Neuronal stem cell (in vitro differentiated cells): ENCODE results near the gene AIM2.
A peak's percentile ranks its signal among the peaks of the same experiment; 100 is the strongest.

Source experiments
- DNase-seq: peaks from one replicate; pipeline ENCODE4 v3.0.0-alpha.2; 2013; ENCODE audit warnings: low spot score
- H2AFZ ChIP-seq: one replicate; pipeline ENCODE4 v1.6.1; 2013; ENCODE audit warnings: mild to moderate bottlenecking, low read length, inconsistent platforms
- H2AK5ac ChIP-seq: 2 replicates; pipeline ENCODE4 v1.6.1; 2013; ENCODE audit warnings: low read depth, mild to moderate bottlenecking, inconsistent platforms, low read length, moderate library complexity, mixed read lengths
- H2BK120ac ChIP-seq: 2 replicates; pipeline ENCODE4 v1.6.1; 2013; ENCODE audit warnings: low read depth, mild to moderate bottlenecking, inconsistent platforms, low read length, moderate library complexity, mixed read lengths
- H2BK12ac ChIP-seq: one replicate; pipeline ENCODE4 v1.6.1; 2013; ENCODE audit warnings: low read length, inconsistent platforms
- H2BK15ac ChIP-seq: 2 replicates; pipeline ENCODE4 v1.6.1; 2013; ENCODE audit warnings: mild to moderate bottlenecking, low read length, inconsistent platforms, mixed read lengths
- H2BK5ac ChIP-seq: one replicate; pipeline ENCODE4 v1.6.1; 2013; ENCODE audit warnings: inconsistent platforms, mild to moderate bottlenecking, low read length, moderate library complexity
- H3K14ac ChIP-seq: one replicate; pipeline ENCODE4 v1.6.1; 2013; ENCODE audit warnings: low read length, inconsistent platforms
- H3K18ac ChIP-seq: 2 replicates; pipeline ENCODE4 v1.6.1; 2013; ENCODE audit warnings: low read length, inconsistent platforms
- H3K23ac ChIP-seq: 2 replicates; pipeline ENCODE4 v1.6.1; 2013; ENCODE audit warnings: low read depth, mild to moderate bottlenecking, mixed read lengths, low read length, inconsistent platforms; ENCODE audit not compliant: poor library complexity
- H3K27ac ChIP-seq: replicated peaks from 3 replicates; pipeline ENCODE4 v1.5.1; 2013; ENCODE audit warnings: low read length, inconsistent platforms
- H3K27me3 ChIP-seq, 3 experiments: 2 replicates each; pipeline ENCODE4 v1.6.1; 2013; ENCODE audit warnings: low read length in 3 of 3, mild to moderate bottlenecking in 2 of 3, inconsistent platforms in 1 of 3, low read depth in 1 of 3, mixed read lengths in 1 of 3, moderate library complexity in 1 of 3; ENCODE audit not compliant: control insufficient read depth in 3 of 3, insufficient read depth in 3 of 3
- H3K36me3 ChIP-seq, 2 donors: replicated peaks in 1 of 2; 2 replicates each; pipeline ENCODE4 v1.6.1; 2013; ENCODE audit warnings: low read length in 2 of 2; ENCODE audit not compliant: control insufficient read depth in 2 of 2, insufficient read depth in 2 of 2
- H3K4ac ChIP-seq: 2 replicates; pipeline ENCODE4 v1.6.1; 2013; ENCODE audit warnings: inconsistent platforms, mild to moderate bottlenecking, low read length, moderate library complexity
- H3K4me1 ChIP-seq, 2 donors: 1 replicate in 1 of 2; 2 replicates in 1 of 2; pipeline ENCODE4 v1.6.1; 2013; ENCODE audit warnings: low read length in 2 of 2, low read depth in 1 of 2; ENCODE audit not compliant: control insufficient read depth in 2 of 2, insufficient read depth in 1 of 2
- H3K4me2 ChIP-seq: one replicate; pipeline ENCODE4 v1.6.1; 2013; ENCODE audit warnings: mild to moderate bottlenecking, low read length, inconsistent platforms; ENCODE audit not compliant: insufficient read depth, poor library complexity, severe bottlenecking
- H3K4me3 ChIP-seq, 2 donors: 2 replicates each; pipeline ENCODE4 v1.5.1; 2013; ENCODE audit warnings: low read length in 2 of 2, mild to moderate bottlenecking in 2 of 2, inconsistent platforms in 1 of 2, moderate library complexity in 1 of 2
- H3K79me1 ChIP-seq: one replicate; pipeline ENCODE4 v1.6.1; 2013; ENCODE audit warnings: low read depth, mild to moderate bottlenecking, inconsistent platforms, low read length, moderate library complexity
- H3K9ac ChIP-seq: one replicate; pipeline ENCODE4 v1.6.1; 2013; ENCODE audit warnings: mild to moderate bottlenecking, low read depth, low read length, inconsistent platforms; ENCODE audit not compliant: poor library complexity
- H3K9me3 ChIP-seq, 2 donors: replicated peaks in 1 of 2; 2 replicates each; pipeline versions ENCODE3 to v1.6.1; 2013; ENCODE audit warnings: low read length in 2 of 2, mild to moderate bottlenecking in 2 of 2, inconsistent platforms in 1 of 2, low read depth in 1 of 2, mixed read lengths in 1 of 2, moderate library complexity in 1 of 2; ENCODE audit not compliant: control insufficient read depth in 2 of 2, insufficient read depth in 1 of 2
- H4K8ac ChIP-seq: one replicate; pipeline ENCODE4 v1.6.1; 2013; ENCODE audit warnings: low read depth, mild to moderate bottlenecking, inconsistent platforms, low read length, moderate library complexity
- H4K91ac ChIP-seq: one replicate; pipeline ENCODE4 v1.6.1; 2013; ENCODE audit warnings: low read length, low read depth, mild to moderate bottlenecking, inconsistent platforms; ENCODE audit not compliant: poor library complexity
- WGBS, 2 donors: extraction: QIAGEN DNeasy Blood & Tissue Kit; methylation state at CpG; one replicate each; pipeline ENCODE4 v1.1.7; 2013; ENCODE audit warnings: missing lambda C conversion rate in 2 of 2, mixed read lengths in 1 of 2; ENCODE audit not compliant: insufficient read length in 2 of 2, insufficient replicate concordance in 1 of 2; ENCODE audit errors: extremely low coverage in 2 of 2; 5-methylcytosine and 5-hydroxymethylcytosine counted together

Gene AIM2

DNA sequence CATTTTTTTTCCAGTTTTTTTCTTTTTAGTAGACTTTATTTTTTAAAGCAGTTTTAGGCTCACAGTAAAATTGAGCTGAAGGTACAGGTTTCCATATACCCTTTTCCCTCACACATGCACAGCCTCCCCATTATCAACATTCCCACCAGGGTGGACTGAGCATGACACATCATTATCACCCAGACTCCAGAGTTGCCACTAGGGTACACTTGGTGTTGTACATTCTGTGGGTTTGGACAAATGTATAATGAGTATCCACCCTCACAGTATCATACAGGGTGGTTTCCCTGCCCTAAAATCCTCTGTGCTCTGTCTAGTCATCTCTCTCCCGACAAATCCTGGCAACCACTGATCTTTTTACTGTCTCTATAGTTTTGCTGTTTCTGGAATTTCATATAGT, 3.0 kb upstream of the AIM2 start:
- H3K4ac ChIP-seq, result no peak overlapping the region
- no peaks in the 10 kb centered on the region for H3K9me3 ChIP-seq
- no peak overlapping the region for H3K9ac ChIP-seq
- WGBS, 2 donors, result no CpG with 5 or more reads among the region's 1 CpG
- H3K27ac ChIP-seq, result no peak overlapping the region
- no peaks in the 10 kb centered on the region for H3K36me3 ChIP-seq
- H4K8ac ChIP-seq, result no peak overlapping the region
- H4K91ac ChIP-seq, result no peak overlapping the region
- no peaks in the 10 kb centered on the region for H3K79me1 ChIP-seq
- no peaks in the 10 kb centered on the region for H3K27me3 ChIP-seq
- H3K4me2 ChIP-seq, result no peak overlapping the region
- H3K14ac ChIP-seq, result no peak overlapping the region
- H3K23ac ChIP-seq, result no peak overlapping the region
- H2BK12ac ChIP-seq, result no peak overlapping the region
- H2BK120ac ChIP-seq, result no peak overlapping the region
- no peak overlapping the region for H2BK15ac ChIP-seq
- no peaks in the 10 kb centered on the region for H3K4me1 ChIP-seq
- H2AK5ac ChIP-seq, result no peak overlapping the region
- H3K18ac ChIP-seq, result no peak overlapping the region
- no peak overlapping the region for H2BK5ac ChIP-seq
- no peak overlapping the region for H3K4me3 ChIP-seq
- no peak overlapping the region for H2AFZ ChIP-seq
- no peak for DNase-seq

DNA sequence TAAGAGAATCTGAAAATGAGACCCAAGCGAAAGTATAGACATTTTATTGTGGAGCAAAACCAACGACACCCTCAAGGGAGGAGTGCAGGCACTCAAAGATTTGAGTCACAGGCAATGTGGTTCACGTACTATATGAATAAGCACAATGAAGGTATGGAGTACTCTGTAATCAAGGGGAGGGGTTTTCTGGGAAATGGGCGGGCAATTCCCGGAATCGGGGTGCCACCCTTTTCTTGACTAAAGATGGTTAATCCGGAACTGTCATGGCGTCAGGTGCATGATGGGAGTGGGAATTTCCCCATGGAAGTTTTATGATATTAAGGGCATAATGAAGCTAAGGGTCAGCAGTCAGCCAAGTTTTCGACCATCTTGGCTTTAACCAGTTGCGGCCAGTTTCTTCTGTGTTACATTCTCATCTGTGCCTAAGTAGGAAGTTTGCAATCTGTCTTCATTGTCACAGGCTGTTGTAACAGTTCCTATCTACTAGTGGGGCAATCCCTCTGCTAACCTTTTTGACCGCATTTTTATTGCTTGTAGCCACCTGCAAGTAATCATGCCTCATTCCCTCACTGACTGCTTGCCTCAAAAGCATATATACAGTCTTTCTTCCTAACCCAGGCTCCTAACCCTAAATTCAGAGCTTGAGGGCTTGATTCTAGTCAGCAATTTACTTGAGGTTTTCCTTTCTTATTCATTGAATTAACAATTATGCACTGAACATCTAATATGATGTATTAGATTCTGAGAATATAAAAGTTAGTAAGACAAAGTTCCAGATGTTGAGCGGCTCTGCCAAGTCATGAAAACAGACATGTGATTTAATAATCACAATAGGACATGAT, 775 bp upstream of the AIM2 start:
- Histone ChIP-seq H2AFZ (peak overlapping the region; percentile 24), H2BK120ac (no peak overlapping the region), H3K4me3 (no peak overlapping the region), H3K27me3 (no peaks in the 10 kb centered on the region), H3K27ac (no peak overlapping the region), H3K4me2 (no peak overlapping the region), H3K18ac (no peak overlapping the region), H4K8ac (no peak overlapping the region), H2AK5ac (no peak overlapping the region), H3K79me1 (no peaks in the 10 kb centered on the region), H2BK5ac (no peak overlapping the region), H3K9me3 (no peaks in the 10 kb centered on the region), H2BK15ac (no peak overlapping the region), H2BK12ac (no peak overlapping the region), H3K23ac (no peak overlapping the region), H3K36me3 (no peaks in the 10 kb centered on the region), H3K4ac (no peak overlapping the region), H3K9ac (no peak overlapping the region), H3K14ac (no peak overlapping the region), H3K4me1 (no peaks in the 10 kb centered on the region), H4K91ac (no peak overlapping the region)
- WGBS, 2 donors, result no CpG with 5 or more reads among the region's 12 CpGs
- DNase-seq, result no peak

DNA sequence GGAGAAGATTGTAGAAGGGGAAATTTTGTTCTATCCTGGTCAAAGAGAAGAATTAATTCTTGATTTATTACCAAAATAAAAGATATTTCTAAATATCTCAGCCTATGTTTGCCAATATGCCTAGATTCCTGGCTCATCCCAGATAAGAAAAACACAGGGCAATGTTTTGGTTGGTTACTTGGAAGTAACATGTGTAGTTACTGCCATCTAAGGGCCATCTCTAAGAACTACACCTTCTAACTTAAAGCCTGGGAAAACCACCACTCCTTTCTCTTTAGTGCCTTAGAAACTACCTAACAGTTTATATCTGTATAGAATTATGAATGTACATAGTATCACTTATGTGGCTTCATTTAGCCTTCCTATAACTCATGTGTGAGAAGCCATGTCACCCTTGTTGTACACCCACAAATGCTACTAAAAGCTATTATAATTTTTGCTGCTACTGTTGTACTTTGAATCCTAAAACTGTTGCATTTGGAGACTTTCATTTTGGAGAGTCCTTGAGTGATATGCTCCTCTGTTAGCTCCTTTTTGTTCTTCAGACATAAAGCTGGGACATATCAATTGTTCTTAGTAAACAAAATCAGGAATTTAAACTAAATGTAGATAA, 4.5 kb downstream of the AIM2 start:
- no peak overlapping the region for H4K8ac ChIP-seq

DNA sequence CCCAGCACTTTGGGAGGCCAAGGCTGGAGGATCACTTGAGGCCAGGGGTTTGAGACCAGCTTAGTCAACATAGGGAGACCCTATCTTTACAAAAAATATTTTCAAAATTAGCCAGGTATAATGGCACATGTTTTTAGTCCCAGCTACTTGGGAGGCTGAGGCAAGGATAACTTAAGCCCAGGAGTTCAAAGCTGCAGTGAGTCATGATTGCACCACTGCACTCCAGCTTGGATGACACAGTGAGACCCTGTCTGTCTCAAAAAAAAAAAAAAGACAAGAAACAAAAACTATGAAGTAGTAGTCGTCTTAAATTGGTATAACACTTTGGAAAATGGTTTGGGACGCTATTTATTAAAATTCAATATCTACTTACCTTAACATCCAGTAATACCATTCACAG, 7.7 kb downstream of the AIM2 start:
- Histone ChIP-seq H2AFZ (no peak overlapping the region), H2BK120ac (no peak overlapping the region), H2BK12ac (no peak overlapping the region), H3K23ac (no peak overlapping the region), H3K9ac (no peak overlapping the region), H3K9me3 (no peaks in the 10 kb centered on the region), H3K14ac (no peak overlapping the region), H3K18ac (no peak overlapping the region), H4K91ac (no peak overlapping the region), H3K4me1 (peaks cover 1 to 2% of the 10 kb centered on the region in 2 donors), H3K27ac (no peak overlapping the region), H3K4me2 (no peak overlapping the region), H3K4ac (no peak overlapping the region), H4K8ac (no peak overlapping the region), H2AK5ac (no peak overlapping the region), H3K36me3 (no peaks in the 10 kb centered on the region), H3K4me3 (no peak overlapping the region), H3K27me3 (no peaks in the 10 kb centered on the region), H3K79me1 (no peaks in the 10 kb centered on the region), H2BK5ac (no peak overlapping the region), H2BK15ac (no peak overlapping the region)
- DNase-seq, result no peak
- no CpG with 5 or more reads among the region's 2 CpGs for WGBS, 2 donors

More for the DNA sequence above, 4.5 kb downstream of the AIM2 start:
- H3K27ac ChIP-seq, result no peak overlapping the region
- H3K27me3 ChIP-seq, result no peaks in the 10 kb centered on the region
- H3K4ac ChIP-seq, result no peak overlapping the region
- no peak overlapping the region for H2AK5ac ChIP-seq
- H2BK5ac ChIP-seq, result no peak overlapping the region
- peak overlapping the region; percentile 13 for H2AFZ ChIP-seq
- no peak overlapping the region for H3K18ac ChIP-seq
- peak; percentile 42 for DNase-seq
- no peak overlapping the region for H3K4me3 ChIP-seq
- H4K91ac ChIP-seq, result no peak overlapping the region
- no peak overlapping the region for H3K14ac ChIP-seq
- H3K4me1 ChIP-seq, result peaks cover 0 to 2% of the 10 kb centered on the region in 2 donors
- H3K9me3 ChIP-seq, result no peaks in the 10 kb centered on the region
- no peaks in the 10 kb centered on the region for H3K79me1 ChIP-seq
- H3K23ac ChIP-seq, result no peak overlapping the region
- H2BK120ac ChIP-seq, result no peak overlapping the region
- H2BK15ac ChIP-seq, result no peak overlapping the region
- no peak overlapping the region for H3K9ac ChIP-seq
- H2BK12ac ChIP-seq, result no peak overlapping the region
- no peak overlapping the region for H3K4me2 ChIP-seq
- no peaks in the 10 kb centered on the region for H3K36me3 ChIP-seq
